CD14-positive monocyte (primary cell): Measurements from ENCODE around the gene CDH15. TPM values are rescaled to one million over a fixed set of nuclear protein-coding genes. Genes with fewer than 3 reads are reported as not detected.
A peak's percentile ranks its signal among the peaks of the same experiment; 100 is the strongest.

ENCODE experiments used
- DNase-seq, 3 donors: peaks; one replicate each; pipeline ENCODE4 v3.0.0-alpha.2; 2011 to 2022
- H2AFZ ChIP-seq: 2 replicates; pipeline ENCODE4 v1.6.0; 2012; ENCODE audit warnings: mild to moderate bottlenecking, low read depth, low read length, inconsistent platforms; ENCODE audit not compliant: insufficient read depth, poor library complexity, severe bottlenecking
- H3K27ac ChIP-seq, 2 donors: 1 replicate in 1 of 2; 2 replicates in 1 of 2; pipeline ENCODE4 v1.5.1; 2012 to 2013; ENCODE audit warnings: low read length in 2 of 2, control low read depth in 1 of 2, inconsistent platforms in 1 of 2, low read depth in 1 of 2, mild to moderate bottlenecking in 1 of 2
- H3K27me3 ChIP-seq, 2 donors: one replicate each; pipeline versions ENCODE4 v1.6.0 to v1.6.1; 2011 to 2013; ENCODE audit warnings: low read length in 2 of 2; ENCODE audit not compliant: control insufficient read depth in 2 of 2, insufficient read depth in 2 of 2
- H3K36me3 ChIP-seq, 2 donors: replicated peaks in 1 of 2; 1 replicate in 1 of 2; 2 replicates in 1 of 2; pipeline versions ENCODE4 v1.5.1 to v1.6.1; 2012 to 2013; ENCODE audit warnings: low read length in 2 of 2, control low read depth in 1 of 2, inconsistent platforms in 1 of 2, mild to moderate bottlenecking in 1 of 2; ENCODE audit not compliant: insufficient read depth in 2 of 2, control insufficient read depth in 1 of 2
- H3K4me1 ChIP-seq, 2 donors: 1 replicate in 1 of 2; 2 replicates in 1 of 2; pipeline versions ENCODE4 v1.5.1 to v1.6.1; 2012 to 2013; ENCODE audit warnings: low read length in 2 of 2, control low read depth in 1 of 2, inconsistent platforms in 1 of 2, mild to moderate bottlenecking in 1 of 2, moderate library complexity in 1 of 2; ENCODE audit not compliant: insufficient read depth in 2 of 2, control insufficient read depth in 1 of 2
- H3K4me2 ChIP-seq: replicated peaks from 2 replicates; pipeline ENCODE3; 2012; ENCODE audit warnings: low read length, moderate library complexity, mild to moderate bottlenecking; ENCODE audit not compliant: poor library complexity, severe bottlenecking; ENCODE audit errors: extremely low read depth
- H3K4me3 ChIP-seq, 3 experiments: fragments of 200-600 bp in 1 of 3; sonication (generic) in 1 of 3; replicated peaks in 1 of 3; 1 replicate in 2 of 3; 2 replicates in 1 of 3; pipeline ENCODE4 v1.5.1; 2011 to 2013; ENCODE audit warnings: low read length in 3 of 3, mild to moderate bottlenecking in 3 of 3, control low read depth in 2 of 3, low read depth in 2 of 3, inconsistent platforms in 1 of 3, moderate library complexity in 1 of 3
- H3K79me2 ChIP-seq: 2 replicates; pipeline ENCODE4 v1.6.0; 2012; ENCODE audit warnings: mild to moderate bottlenecking, control low read depth, inconsistent platforms, low read length, moderate library complexity; ENCODE audit not compliant: insufficient read depth
- H3K9ac ChIP-seq: 2 replicates; pipeline ENCODE4 v1.6.0; 2017; ENCODE audit warnings: low read length, mild to moderate bottlenecking; ENCODE audit not compliant: insufficient read depth, poor library complexity, severe bottlenecking
- H3K9me3 ChIP-seq, 2 donors: replicated peaks in 1 of 2; 1 replicate in 1 of 2; 2 replicates in 1 of 2; pipeline versions ENCODE4 v1.5.1 to v1.6.1; 2012 to 2013; ENCODE audit warnings: low read length in 2 of 2, control low read depth in 1 of 2; ENCODE audit not compliant: control insufficient read depth in 1 of 2, insufficient read depth in 1 of 2
- H4K20me1 ChIP-seq: 2 replicates; pipeline ENCODE4 v1.6.0; 2012; ENCODE audit warnings: mild to moderate bottlenecking, low read length, control low read depth, moderate library complexity; ENCODE audit not compliant: insufficient read depth
- H3K27ac Mint-ChIP-seq, 7 donors: one replicate each; pipeline ENCODE4 v1.8.0; 2020; ENCODE audit warnings: mild to moderate bottlenecking in 7 of 7, mixed read lengths in 7 of 7, moderate library complexity in 6 of 7, inconsistent platforms in 2 of 7
- H3K27me3 Mint-ChIP-seq, 3 donors: one replicate each; pipeline ENCODE4 v1.8.0; 2021 to 2022; ENCODE audit warnings: low read depth in 3 of 3, mild to moderate bottlenecking in 3 of 3, mixed read lengths in 3 of 3, moderate library complexity in 3 of 3, inconsistent platforms in 1 of 3
- H3K36me3 Mint-ChIP-seq, 2 donors: one replicate each; pipeline ENCODE4 v1.8.0; 2020; ENCODE audit warnings: mixed read lengths in 2 of 2, inconsistent platforms in 1 of 2, mild to moderate bottlenecking in 1 of 2
- H3K4me1 Mint-ChIP-seq: one replicate; pipeline ENCODE4 v1.8.0; 2020; ENCODE audit warnings: mild to moderate bottlenecking, mixed read lengths
- H3K4me3 Mint-ChIP-seq, 2 donors: one replicate each; pipeline ENCODE4 v1.8.0; 2020; ENCODE audit warnings: mild to moderate bottlenecking in 2 of 2, mixed read lengths in 2 of 2, moderate library complexity in 1 of 2
- H3K9me3 Mint-ChIP-seq, 7 donors: one replicate each; pipeline ENCODE4 v1.8.0; 2020 to 2022; ENCODE audit warnings: mixed read lengths in 7 of 7, mild to moderate bottlenecking in 6 of 7, moderate library complexity in 6 of 7, inconsistent platforms in 2 of 7
- CTCF ChIP-seq: fragments of 200-600 bp; IDR thresholded peaks from one replicate; pipeline ENCODE4 v1.8.0; 2022; ENCODE audit warnings: antibody characterized with exemption, mild to moderate bottlenecking
- WGBS: methylation state at CpG from one replicate; pipeline ENCODE4 v1.1.5; 2013; ENCODE audit warnings: missing lambda C conversion rate; ENCODE audit not compliant: insufficient coverage; 5-methylcytosine and 5-hydroxymethylcytosine counted together
- intact Hi-C, 2 donors: fragments of 100-400 bp; cut with micrococcal nuclease; formaldehyde crosslinking; loops; one replicate each; pipeline versions ENCODE4 v1.15.0 to v1.15.1; 2023
- polyA plus RNA-seq, 3 donors: library from polyadenylated mRNA; depleted of rRNA in 1 of 3; unstranded in 2 of 3; stranded (reverse) in 1 of 3; fragments of 300-500 nt in 2 of 3; fragments of >200 nt in 1 of 3; fragmentation: Illumina TruSeq in 2 of 3; gene quantifications; 1 replicate in 2 of 3; 2 replicates in 1 of 3; pipeline ENCODE4 v1.2.3, GENCODE V29; 2012 to 2021

CDH15 gene
- polyA plus RNA-seq, 3 donors, result not detected

- Histone ChIP-seq H3K4me1 (peaks cover 20 to 21% of the 10 kb centered on the region in 2 donors), H3K9me3 (peaks cover 6% of the 10 kb centered on the region in 2 donors), H3K36me3 (no peaks in the 10 kb centered on the region), H3K4me3 (no peak overlapping the region), H3K9ac (no peak overlapping the region), H3K4me2 (no peak overlapping the region), H3K27me3 (peaks cover 18 to 38% of the 10 kb centered on the region in 2 donors), H3K79me2 (no peaks in the 10 kb centered on the region), H4K20me1 (no peaks in the 10 kb centered on the region), H2AFZ (no peak overlapping the region), H3K27ac (no peak overlapping the region)
- no peak for DNase-seq
- 95% methylated on average over 26 of the region's 26 CpGs for WGBS
- Mint-ChIP-seq H3K4me3 (no peak overlapping the region), H3K27ac (peak overlapping the region in 1 of 7 donors; percentile 25), H3K9me3 (peaks cover 3 to 15% (median 12%) of the 10 kb centered on the region in 7 donors), H3K36me3 (peaks cover 2 to 3% of the 10 kb centered on the region in 2 donors), H3K4me1 (peaks cover 16% of the 10 kb centered on the region), H3K27me3 (peaks cover 34 to 57% (median 46%) of the 10 kb centered on the region in 3 donors)
- no peak for TF ChIP-seq CTCF
- intact Hi-C loops, result loop anchor here in 1 of 2 donors (10.0 kb wide), 1 partner anchor 93 kb away; no protein-coding TSS in a partner anchor
These were observed 26.3 kb downstream of the CDH15 start for GRCh38 chr16:89197633-89198416.

- Histone ChIP-seq H3K27ac (no peak overlapping the region), H3K9me3 (peaks cover 8 to 9% of the 10 kb centered on the region in 2 donors), H3K36me3 (no peaks in the 10 kb centered on the region), H3K4me3 (no peak overlapping the region), H4K20me1 (no peaks in the 10 kb centered on the region), H2AFZ (no peak overlapping the region), H3K4me2 (no peak overlapping the region), H3K27me3 (peaks cover 26 to 45% of the 10 kb centered on the region in 2 donors), H3K9ac (no peak overlapping the region), H3K4me1 (peaks cover 16 to 21% of the 10 kb centered on the region in 2 donors), H3K79me2 (no peaks in the 10 kb centered on the region)
- no peak for TF ChIP-seq CTCF
- H3K36me3 Mint-ChIP-seq, result peaks cover 3 to 6% of the 10 kb centered on the region in 2 donors
- no peak overlapping the region for H3K4me3 Mint-ChIP-seq
- intact Hi-C loops, result loop anchor here in 1 of 2 donors (10.0 kb wide), 1 partner anchor 94 kb away; no protein-coding TSS in a partner anchor
- H3K9me3 Mint-ChIP-seq, result peaks cover 3 to 20% (median 16%) of the 10 kb centered on the region in 7 donors
- H3K27me3 Mint-ChIP-seq, result peaks cover 42 to 64% (median 54%) of the 10 kb centered on the region in 3 donors
- no peak for DNase-seq
- H3K27ac Mint-ChIP-seq, result no peak overlapping the region
- 96% methylated on average over 19 of the region's 28 CpGs for WGBS
- peaks cover 16% of the 10 kb centered on the region for H3K4me1 Mint-ChIP-seq
These were observed 27.1 kb downstream of the CDH15 start for GRCh38 chr16:89198417-89199240.
